ENCODE data around the gene MPHOSPH6.
A peak's percentile ranks its signal among the peaks of the same experiment; 100 is the strongest.
"Not testable (repeated sequence)": the region's sequence is repeated elsewhere in the genome, so short reads cannot be mapped to it uniquely, and the experiment has no call there.

MPHOSPH6 gene, protein sequence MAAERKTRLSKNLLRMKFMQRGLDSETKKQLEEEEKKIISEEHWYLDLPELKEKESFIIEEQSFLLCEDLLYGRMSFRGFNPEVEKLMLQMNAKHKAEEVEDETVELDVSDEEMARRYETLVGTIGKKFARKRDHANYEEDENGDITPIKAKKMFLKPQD

DNA sequence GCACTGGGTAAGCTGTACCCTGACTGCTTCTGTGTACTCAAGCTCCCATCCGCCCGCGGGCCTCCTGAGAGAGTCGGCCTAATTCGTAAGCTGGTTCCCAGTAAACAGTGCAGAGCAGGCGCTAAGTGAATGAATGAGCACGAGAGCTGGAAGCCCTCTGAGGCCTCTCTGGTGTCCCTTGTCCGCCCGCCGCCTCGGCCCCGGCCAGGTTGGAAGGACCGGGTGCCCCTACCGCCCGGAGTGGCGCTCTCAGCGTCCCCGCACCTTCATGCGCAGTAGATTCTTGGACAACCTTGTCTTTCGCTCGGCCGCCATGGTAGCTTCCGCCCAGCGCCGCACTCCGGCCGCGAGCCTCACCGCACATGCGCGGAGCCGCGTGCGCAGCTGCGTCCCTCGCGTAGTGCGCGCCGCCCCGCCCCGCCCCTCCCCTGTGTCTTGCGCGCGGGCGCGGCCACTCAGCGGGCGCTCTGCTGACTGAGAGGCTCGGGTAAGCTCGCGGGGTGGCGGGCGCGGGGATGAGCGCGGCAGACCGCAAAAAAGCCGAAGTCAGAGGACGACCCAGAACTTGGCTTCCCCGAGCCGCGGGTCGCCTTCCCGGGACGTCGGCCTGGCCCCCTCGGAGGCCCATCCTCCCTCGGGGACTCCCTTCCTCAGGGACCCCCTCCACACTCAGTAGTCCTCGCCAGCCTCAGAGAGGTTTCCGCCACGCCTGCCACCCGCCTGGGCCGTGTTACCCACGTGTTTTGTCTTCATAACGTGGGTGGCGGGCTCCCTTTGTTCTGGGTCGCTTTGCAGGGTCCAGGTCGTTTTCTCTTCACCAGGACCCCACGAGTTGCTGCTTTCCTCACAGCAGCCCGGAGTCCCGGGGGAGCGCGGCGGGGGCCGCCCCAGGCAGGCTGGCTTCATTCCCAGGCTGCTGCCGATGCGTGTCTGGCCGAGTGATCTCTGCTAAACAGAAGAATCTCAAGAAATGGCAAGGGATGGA lies at the start of gene MPHOSPH6:
MPHOSPH6 (minus strand) TSS at position 364 of the 985 bp plus-strand sequence; CDS start at position 315, 49 bp downstream.
- FAIRE-seq (no peak), DNase-seq (ENCODE audit: low spot score) (peak; percentile 62)

DNA sequence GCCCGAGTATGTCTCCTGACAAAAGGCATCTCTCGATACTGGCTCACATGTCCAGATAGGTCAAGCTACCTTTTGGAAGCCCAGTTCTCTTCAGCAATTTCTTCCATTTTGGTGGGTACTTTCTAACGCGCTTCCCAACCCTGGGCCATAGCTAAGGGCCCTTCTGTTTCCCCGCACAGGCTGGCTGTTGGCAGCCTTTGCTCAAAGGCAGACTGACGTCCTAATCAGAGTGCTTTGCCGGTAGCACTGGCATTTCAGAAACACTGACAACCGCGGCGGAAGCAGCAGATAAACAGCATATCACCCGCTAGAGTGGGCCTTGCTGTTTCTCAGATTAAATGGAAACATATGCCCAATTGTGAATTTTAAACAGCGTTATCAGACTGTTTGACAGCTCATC lies 49.3 kb upstream of the MPHOSPH6 start:
- no peak for FAIRE-seq
- no peak for DNase-seq (ENCODE audit: low spot score)

DNA sequence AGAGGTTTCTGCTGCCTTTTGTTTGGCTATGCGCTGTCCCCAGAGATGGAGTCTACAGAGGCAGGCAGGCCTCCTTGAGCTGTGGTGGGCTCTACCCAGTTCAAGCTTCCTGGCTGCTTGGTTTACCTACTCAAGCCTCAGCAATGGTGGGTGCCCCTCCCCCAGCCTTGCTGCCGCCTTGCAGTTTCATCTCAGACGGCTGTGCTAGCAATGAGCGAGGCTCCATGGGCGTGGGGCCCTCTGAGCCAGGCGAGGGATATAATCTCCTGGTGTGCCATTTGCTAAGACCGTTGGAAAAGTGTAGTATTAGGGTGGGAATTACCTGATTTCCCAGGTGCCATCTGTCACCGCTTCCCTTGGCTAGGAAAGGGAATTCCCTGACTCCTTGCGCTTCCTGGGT lies 39.3 kb upstream of the MPHOSPH6 start:
- not testable (repeated sequence) for FAIRE-seq; DNase-seq (ENCODE audit: low spot score)

DNA sequence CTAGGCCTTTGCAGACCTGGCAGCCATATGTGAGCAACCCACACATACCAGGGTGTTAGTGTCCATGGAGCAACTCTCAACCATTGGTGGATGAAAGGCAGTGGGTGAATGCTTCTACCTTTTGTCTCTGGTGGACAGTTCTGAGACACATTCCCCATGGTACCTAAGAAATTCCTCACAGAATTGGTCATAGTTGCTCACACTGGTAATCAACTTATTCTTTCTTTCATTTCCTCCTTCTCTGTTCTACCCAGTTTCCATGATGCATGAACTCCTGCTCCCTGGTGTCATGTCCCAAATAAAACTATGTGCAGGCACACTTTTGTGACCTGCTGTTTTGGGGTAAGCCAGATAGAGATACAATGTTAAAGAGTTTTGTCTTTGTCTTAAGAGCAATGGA lies 33.2 kb upstream of the MPHOSPH6 start:
- no peak for DNase-seq (ENCODE audit: low spot score)
- no peak for FAIRE-seq

DNA sequence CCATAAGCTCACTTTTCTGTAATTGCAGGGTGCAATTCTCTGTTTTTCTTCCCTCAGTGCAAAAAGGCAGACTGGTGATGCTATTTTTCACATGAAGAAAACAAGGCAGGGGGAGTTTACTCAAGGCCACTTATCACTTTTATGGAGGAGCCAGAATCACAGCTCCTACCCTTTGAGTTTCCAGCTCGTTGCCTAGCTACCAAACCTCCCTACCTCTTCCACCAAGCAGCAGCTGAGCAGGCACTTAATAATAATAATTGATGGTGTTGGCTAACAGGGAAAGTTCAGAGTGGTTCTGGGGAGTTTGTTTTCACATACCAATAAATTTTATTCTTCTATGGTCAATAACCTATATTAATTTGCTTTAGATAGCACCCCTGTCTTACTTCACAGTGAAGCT lies 31.9 kb upstream of the MPHOSPH6 start:
- DNase-seq (ENCODE audit: low spot score), result no peak
- FAIRE-seq, result no peak

DNA sequence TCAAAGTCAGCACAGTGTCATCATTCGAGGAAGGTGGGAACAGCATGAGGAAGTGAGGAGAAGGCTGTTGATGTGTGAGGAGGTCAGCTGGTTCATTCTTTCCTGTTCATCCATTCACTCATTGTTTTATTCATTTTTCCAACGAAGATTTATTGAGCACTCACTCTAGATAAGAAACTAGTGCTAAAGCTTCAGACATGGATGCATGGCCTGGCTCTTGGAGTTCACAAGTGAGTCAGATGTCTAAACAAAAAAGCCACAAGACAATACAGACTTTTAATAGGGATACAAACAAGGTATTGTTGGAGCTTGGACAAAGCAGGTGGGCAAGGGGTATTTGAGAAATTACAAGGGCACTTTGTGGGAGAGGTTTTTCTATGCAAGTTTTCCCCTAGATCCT lies 31.3 kb upstream of the MPHOSPH6 start:
- DNase-seq (ENCODE audit: low spot score) (no peak), FAIRE-seq (no peak)

DNA sequence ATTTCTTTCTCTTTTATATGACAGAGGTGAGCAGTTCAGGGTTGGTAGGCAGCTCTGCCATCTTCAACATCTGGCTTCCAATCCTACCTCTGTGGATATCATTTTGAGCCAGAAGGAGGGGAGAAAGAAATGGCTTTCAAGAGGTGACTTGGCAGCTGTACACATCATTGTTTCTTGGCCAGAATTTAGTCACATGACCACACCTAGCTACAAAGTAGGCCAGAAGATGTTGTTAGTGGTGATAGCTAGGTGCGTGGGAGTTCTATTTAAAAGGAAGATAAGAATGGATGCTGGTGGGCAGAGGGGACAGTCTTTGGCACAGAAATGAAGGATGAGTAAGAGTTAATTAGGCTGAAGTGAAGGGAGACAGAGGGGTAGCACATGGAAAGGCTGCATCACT lies 29.2 kb upstream of the MPHOSPH6 start:
- FAIRE-seq, result no peak
- no peak for DNase-seq (ENCODE audit: low spot score)

DNA sequence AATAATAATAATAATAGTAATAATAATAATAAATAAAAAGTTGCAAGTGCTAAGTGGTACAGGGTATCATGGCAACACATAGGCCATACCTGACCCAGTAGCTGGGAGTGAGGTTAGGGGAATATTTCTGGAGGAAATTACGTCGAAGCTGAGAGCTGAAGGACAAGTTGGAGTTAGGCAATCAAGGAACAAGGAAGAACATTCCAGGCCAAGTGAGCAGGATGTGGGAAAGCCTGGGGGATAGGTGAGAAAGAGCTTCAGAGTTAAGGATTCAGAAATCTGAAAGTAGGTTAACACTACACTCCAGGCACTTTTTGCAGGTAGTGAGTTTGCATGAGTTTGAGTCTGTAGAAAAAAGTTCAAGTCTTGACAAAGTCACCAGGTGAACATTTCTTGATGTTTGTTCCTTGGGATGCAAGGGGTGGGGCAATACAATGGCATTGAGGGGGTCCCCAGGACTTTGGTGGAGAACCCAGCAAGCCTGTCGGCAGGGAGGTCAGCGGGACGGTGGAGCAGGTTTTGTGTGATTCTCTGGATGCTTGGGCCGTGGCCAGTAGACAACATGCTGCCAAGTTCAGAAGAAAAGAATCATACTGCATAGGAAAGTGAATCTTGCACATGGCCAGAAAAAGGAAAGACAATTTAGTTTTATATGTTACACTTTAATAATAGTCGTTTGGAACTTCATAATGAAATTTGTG lies 27.7 kb upstream of the MPHOSPH6 start:
- FAIRE-seq, result no peak
- DNase-seq (ENCODE audit: low spot score), result no peak

DNA sequence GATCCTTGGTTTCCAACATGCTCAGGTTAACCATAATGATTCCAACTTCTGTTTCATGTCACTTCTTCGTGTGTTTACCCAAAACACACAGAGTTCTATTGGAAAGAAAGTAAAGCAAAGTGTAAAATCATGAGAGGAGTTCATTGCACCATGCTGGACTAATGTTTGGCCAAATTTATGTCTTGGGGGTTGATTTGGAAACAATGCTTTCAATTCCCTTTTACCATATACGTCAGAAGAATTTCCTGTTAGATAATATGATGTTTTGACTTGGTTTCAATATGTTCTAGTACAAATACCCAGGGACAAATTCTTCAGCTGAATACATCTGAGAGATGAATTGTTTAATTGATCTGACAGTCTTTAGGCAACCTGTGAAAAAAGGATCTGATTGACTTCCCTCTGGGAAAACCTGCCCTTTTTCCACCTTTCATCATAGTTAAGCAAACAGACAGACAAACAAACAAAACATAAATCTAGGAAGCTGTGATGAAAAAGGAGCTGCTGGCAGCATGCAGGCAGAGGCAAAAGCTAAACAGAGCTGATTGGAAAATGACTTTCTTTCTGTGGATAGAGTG lies 26.0 kb upstream of the MPHOSPH6 start:
- FAIRE-seq, result no peak
- DNase-seq (ENCODE audit: low spot score), result no peak

DNA sequence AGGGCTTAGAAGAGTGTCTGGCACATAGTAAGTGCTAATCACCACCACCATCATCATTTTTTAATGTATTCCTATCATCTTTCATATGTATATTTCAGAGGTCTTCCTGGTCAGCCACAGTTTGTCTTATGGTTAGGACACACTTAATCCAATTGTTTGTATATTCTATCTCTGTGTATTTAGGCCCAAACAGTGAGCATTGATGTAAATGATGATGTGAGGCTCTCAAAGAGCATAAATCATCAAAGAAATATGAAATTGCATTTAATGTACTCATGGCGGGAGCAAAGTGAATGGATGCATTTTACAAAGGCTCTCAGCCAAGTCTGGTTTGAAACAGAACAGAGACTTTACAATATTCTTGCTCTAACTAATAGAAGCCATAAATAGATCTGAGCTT lies 24.1 kb upstream of the MPHOSPH6 start:
- no peak for DNase-seq (ENCODE audit: low spot score)
- no peak for FAIRE-seq

DNA sequence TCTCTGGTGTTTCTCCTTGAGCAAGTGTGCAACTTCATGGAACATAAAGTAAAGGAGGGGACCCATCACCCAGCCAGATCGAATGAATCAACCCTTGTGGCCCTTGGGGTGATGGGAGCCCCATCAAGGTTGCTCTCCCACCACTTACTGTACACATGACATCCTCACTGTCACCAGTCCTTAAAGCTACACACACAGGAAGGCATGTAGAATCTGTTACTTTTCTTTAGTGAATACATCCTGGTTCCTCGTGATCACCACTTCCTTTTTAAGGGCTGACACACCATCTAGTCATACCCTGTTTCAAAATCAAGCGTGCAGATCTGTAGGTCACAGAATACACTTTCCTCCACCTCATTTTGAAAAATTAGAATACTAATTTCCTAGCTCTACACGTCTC lies 22.6 kb upstream of the MPHOSPH6 start:
- DNase-seq (ENCODE audit: low spot score) (peak; percentile 28), FAIRE-seq (no peak)

DNA sequence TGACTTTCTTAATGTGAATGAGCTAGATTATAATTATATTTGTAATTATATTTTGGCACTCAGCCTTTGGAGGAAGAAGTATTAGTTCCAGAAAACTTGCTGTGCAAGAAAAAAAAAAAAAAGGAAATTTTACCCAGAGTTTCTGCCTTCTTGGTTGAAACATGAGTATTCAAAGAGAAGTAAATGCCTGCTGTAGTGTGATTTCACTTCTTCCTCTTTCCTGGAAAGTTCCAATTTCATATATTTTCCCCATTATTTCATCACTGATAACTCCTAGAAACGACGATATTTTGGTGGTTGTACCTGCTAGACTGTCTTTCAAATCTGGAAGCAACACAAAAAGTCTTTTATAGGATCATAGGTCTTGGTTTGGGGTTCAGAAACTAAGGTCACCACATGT lies 20.4 kb upstream of the MPHOSPH6 start:
- no peak for FAIRE-seq
- no peak for DNase-seq (ENCODE audit: low spot score)

DNA sequence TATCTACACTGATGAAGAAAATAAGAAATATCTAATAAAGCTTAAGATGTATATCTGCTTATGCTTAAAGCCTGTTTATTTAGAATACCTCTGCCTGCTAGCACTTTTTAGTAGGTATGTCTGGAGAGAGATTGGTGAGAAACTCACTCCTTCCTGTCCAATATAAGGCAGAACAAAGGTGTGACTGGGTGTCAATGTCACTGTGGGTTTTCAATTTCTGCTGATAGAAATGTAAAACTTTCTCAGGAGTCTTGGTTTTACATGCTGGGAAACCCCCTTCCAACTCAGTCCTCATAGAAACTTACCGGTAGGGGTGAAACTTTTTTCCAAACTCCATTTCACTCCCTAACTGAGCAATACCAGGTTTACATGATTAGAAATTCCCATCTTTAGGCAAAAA lies 17.8 kb upstream of the MPHOSPH6 start:
- no peak for FAIRE-seq

DNA sequence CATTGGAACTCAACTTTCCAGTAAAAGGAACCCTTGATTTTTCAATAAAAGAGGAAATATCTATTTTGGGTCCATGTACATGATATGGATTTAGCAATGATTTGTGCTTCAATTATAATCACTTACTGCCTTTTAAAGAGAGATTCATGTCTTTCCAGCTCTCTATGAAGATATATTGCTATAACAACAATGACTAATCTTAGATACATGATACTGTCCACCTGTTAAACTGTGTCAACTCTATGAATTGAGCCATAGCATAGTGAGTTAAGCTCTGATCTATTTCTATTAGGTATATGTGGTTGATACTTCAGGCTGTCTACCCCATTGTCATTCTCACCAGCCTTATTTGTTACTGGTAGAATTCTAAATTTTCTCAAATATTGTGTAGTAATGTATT lies 15.0 kb upstream of the MPHOSPH6 start:
- DNase-seq (ENCODE audit: low spot score) (no peak), FAIRE-seq (no peak)

More for the DNA sequence above, 17.8 kb upstream of the MPHOSPH6 start:
- DNase-seq (ENCODE audit: low spot score), result no peak

DNA sequence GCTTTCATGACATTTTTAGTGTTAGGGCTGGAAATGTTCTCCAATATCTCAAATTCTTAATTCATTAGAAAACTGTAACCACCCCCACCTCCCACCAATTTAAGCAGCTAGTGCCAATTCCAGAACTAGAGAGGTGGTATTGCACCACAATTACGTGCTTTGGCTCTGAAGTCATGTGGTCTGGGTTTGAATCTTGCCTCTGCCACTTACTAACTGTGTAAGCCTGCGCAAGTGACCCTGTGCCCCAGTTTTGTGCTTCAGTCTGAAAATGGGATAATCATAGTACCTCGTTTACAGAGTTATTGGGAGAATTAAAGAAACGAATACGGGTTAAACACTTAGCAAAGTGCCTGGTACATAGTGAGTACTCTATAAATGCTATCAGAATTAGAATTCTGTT lies 14.2 kb upstream of the MPHOSPH6 start:
- no peak for FAIRE-seq
- no peak for DNase-seq (ENCODE audit: low spot score)

DNA sequence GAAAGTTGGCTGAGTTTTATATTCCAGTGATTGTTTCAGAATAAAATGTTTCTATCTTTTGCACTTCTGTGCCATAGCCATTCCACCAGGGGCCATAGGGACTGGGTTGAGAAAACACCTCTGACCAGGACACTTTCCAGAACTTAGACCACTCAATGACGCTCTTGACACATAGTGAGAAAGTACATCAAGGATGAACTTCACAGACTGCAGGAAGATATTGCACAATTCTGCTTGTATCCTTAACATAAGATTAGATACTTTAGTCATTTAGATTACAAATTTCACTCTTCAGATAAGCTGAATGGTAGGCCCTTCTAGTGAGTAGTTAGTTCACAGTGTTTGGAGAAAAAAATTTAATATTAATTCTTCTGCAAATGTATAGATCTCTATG lies 13.0 kb upstream of the MPHOSPH6 start:
- FAIRE-seq (no peak), DNase-seq (ENCODE audit: low spot score) (no peak)

DNA sequence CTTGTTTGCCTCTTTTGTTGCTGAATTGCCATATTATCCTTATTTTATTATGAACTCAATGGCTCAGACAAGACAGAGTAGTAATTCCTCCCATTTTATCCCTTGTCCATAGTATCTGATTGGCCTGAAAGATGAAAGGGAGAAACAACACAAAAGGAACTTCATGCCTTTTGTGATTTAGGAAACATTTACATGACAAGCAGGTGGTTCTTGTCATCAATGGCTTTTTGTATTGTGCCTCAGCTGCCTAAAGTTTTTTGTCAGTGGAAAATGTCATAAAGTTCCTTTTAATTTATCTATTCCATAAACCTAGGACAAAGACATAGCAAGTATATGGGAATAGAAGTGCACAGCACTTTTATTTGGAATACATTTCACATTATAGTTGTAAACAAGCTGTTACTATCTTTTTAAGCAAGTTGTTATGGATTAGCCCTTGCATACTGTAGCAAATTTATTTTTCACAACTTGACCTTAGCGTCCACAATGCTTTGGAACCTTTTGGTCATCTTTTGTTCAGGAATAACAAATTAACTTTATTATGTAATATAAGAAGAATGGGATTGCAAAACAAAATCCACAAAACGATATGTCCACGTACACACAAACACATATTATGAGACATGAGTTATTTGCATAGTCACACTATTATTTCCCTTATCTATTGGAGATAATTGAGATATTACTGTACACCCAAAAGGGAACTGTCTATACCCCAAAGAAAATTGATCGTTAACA lies 12.4 kb upstream of the MPHOSPH6 start:
- FAIRE-seq, result no peak

DNA sequence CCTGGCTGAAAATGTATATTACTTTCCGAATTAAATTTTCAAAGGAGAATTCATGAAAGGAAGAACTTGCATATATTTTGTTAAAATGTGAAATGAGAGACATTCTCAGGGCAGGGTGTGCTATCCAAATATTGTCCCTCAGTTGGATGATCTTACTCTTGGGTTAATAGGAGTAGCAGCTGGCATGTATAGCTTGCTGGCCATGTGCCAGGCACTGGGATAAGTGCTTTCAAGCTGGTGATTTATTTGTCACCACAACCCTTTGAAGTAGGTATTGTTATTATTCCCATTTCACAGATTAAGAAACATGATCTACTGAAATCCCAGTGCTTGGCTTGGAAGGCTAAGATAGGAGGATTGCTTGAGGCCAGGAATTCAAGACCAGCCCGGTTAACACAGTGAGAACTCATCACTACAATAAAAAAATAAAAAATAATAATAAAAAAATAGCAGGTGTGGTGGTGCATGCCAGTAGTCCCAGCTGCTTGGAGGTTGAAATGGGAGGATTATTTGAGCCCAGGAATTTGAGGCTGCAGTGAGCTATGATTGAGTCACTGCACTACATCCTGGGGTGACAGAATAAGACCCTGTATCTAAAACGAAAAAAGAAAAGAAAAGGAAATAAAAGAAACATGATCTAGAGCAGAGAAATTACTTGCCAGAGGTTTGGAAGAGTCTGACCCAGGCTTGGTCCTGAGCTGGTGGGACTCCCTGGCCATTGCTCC lies 11.6 kb upstream of the MPHOSPH6 start:
- DNase-seq (ENCODE audit: low spot score) (no peak), FAIRE-seq (no peak)

More for the DNA sequence above, 12.4 kb upstream of the MPHOSPH6 start:
- DNase-seq (ENCODE audit: low spot score), result no peak

DNA sequence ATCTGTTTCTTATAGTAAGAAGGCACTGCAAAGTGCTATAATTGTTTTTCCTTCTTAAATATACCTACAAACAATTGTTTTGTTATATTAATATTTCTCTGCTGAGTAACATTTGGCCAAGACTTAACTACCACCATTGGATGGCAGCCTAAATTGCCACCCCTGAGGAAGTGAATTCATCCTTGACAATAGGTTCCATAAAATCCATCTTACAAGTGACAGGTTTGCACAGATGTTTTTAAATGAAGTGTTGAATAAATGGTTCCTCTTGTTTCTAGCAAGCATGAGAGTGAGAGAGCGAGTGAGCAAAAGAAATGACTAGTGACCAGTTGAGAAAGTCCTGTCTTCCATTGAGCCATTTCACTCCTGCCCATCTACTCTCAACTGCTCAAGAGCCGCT lies 8.3 kb upstream of the MPHOSPH6 start:
- FAIRE-seq (no peak), DNase-seq (ENCODE audit: low spot score) (no peak)

DNA sequence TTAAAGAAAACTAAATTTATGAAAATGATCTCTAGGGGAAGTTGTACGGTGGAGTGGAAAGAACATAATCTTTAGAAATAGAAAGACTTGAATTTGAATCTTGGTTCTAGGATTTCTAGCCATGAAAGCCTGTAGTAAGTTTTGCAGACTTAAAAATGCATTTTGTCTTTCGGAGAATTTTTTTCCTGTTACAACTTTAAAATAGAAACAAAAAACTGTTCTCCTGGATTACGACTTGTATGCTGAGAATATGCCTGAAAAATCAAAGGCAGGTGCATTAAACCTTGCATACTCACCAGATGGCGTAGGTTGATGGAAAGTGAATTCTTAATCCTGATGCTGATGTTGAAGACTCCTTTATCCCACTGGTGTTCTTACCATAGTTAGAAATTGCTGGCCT lies 7.5 kb upstream of the MPHOSPH6 start:
- FAIRE-seq, result no peak
- DNase-seq (ENCODE audit: low spot score), result no peak

Measured in RCC 7860 (cell line).